Measurements from ENCODE around the gene BCL6. TPM values are rescaled to one million over a fixed set of nuclear protein-coding genes. Genes with fewer than 3 reads are reported as not detected.

Gene BCL6
- total RNA-seq, 1 donor from 2014 or later = 20.3 TPM

DNA sequence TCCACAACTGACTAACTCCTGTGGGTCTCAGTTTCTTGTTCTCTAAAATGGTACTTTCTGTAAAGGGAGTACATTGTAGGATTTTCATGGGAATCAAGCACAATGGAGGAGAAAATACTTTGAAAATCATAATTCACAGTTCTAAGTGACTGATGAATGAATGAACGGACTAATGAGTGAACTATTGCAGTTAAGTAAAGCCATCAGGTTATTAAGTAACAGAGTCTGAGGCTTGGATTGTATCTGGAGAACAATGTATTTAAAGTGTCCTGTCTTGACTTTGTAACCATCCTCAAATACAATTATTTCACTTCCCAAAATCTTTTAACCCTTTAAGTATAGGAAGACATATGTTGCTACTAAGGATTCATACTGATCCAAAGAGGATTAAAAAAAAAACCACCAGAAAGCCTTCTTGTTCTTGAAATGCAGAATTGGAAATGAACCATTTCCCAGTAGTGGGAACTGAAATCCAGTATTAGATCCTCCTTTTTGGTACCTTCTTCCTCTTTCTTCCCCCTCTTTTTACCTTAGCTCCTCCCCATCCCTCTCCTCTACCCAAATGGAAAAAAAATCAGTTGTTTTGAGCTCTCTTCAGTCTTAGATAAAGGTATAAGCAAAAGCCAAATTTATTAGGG is 13.2 kb upstream of the BCL6 start:
- no peaks in the 10 kb centered on the region for H3K79me2 ChIP-seq (ENCODE audit: low read depth)
- no peak overlapping the region for H3K4me3 ChIP-seq
- no peaks in the 10 kb centered on the region for H3K27me3 ChIP-seq
- no peak overlapping the region for H3K27ac ChIP-seq
- H3K4me2 ChIP-seq = no peak overlapping the region
- TF ChIP-seq EZH2phosphoT487 (IDR thresholded peaks at IDR 0.05) (no peak), EZH2 (IDR thresholded peaks at IDR 0.05) (no peak), CTCF (IDR thresholded peaks at IDR 0.05) (no peak)
- H3K27ac Mint-ChIP-seq = no peak overlapping the region
- no peaks in the 10 kb centered on the region for H3K4me1 Mint-ChIP-seq
- H3K4me3 Mint-ChIP-seq = no peak overlapping the region
- H3K36me3 ChIP-seq = no peaks in the 10 kb centered on the region
- H3K27me3 Mint-ChIP-seq (ENCODE audit: insufficient read depth, low read depth) = no peaks in the 10 kb centered on the region
- no peaks in the 10 kb centered on the region for H4K20me1 ChIP-seq (ENCODE audit: low read depth)
- no peak overlapping the region for H2AFZ ChIP-seq (replicated peaks)
- no peaks in the 10 kb centered on the region for H3K9me3 ChIP-seq (ENCODE audit: low read depth)
- H3K9me3 Mint-ChIP-seq = no peaks in the 10 kb centered on the region
- H3F3A ChIP-seq (ENCODE audit: low read depth) = no peaks in the 10 kb centered on the region
- H3K36me3 Mint-ChIP-seq = no peaks in the 10 kb centered on the region
- H3K4me1 ChIP-seq = no peaks in the 10 kb centered on the region
- no peak for DNase-seq (ENCODE audit: low spot score)
- no peak overlapping the region for H3K9ac ChIP-seq

DNA sequence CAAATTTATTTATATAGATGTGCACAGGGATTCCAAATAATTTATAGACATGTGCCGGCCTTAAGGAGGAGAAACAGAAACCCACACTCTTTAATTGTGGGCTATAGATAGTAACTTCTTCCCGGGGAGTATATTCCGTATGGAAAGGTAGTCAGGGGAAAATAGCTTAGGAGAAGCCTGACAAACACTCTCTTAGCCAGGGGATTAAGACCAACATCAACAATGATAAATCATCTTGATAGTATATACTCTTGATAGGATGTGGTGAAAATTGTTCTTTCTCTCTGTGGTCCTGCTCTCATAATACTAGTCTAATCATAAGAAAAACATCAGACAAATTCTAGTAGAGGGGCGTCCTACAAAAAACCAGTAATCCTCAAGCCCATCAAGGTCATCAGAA is 8.2 kb upstream of the BCL6 start:
- peaks cover 31% of the 10 kb centered on the region for H3K4me1 Mint-ChIP-seq
- Histone ChIP-seq H3K27me3 (no peaks in the 10 kb centered on the region), H3K9me3 (ENCODE audit: low read depth) (no peaks in the 10 kb centered on the region), H3K4me1 (peaks cover 26% of the 10 kb centered on the region), H3K4me2 (no peak overlapping the region), H3F3A (ENCODE audit: low read depth) (peaks cover 8% of the 10 kb centered on the region), H3K79me2 (ENCODE audit: low read depth) (no peaks in the 10 kb centered on the region), H3K4me3 (no peak overlapping the region), H2AFZ (replicated peaks) (no peak overlapping the region), H4K20me1 (ENCODE audit: low read depth) (no peaks in the 10 kb centered on the region), H3K27ac (no peak overlapping the region), H3K9ac (no peak overlapping the region), H3K36me3 (no peaks in the 10 kb centered on the region)
- H3K27ac Mint-ChIP-seq = no peak overlapping the region
- H3K4me3 Mint-ChIP-seq = no peak overlapping the region
- H3K36me3 Mint-ChIP-seq = no peaks in the 10 kb centered on the region
- H3K9me3 Mint-ChIP-seq = no peaks in the 10 kb centered on the region
- TF ChIP-seq CTCF (IDR thresholded peaks at IDR 0.05) = no peak
- no peak for TF ChIP-seq EZH2phosphoT487 (IDR thresholded peaks at IDR 0.05)
- no peak for TF ChIP-seq EZH2 (IDR thresholded peaks at IDR 0.05)
- no peak for DNase-seq (ENCODE audit: low spot score)
- no peaks in the 10 kb centered on the region for H3K27me3 Mint-ChIP-seq (ENCODE audit: insufficient read depth, low read depth)

DNA sequence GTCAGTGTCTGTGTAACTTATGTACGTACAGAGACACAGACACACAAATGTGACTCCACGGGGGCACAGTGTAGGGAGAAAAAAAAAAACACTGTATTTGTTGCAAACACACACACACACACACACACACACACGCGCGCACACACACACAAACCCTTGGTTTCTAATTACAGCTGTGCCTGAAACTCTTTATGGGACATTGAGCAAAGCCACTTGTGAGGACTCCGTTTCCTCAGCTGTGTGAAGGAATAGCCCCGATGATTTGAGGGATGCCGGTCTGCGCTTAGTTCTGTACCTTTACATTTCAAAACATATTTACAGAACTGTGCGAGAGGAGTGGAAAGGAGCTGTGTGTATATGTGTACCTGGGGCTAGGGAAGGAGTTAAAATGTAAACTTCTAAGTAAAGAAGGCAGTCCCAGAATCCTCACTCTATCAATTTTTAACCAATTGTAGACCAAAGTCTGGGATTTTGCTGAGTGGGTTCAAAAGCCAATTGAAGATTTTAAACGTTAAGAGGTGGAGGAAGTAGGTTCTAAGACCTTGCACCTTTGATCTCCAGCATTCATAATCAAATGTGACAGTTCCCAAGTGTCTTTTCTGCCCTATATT is 5.3 kb upstream of the BCL6 start:
- Histone ChIP-seq H3F3A (ENCODE audit: low read depth) (peaks cover 26% of the 10 kb centered on the region), H4K20me1 (ENCODE audit: low read depth) (no peaks in the 10 kb centered on the region), H3K27me3 (no peaks in the 10 kb centered on the region), H3K4me3 (peak overlapping the region; percentile 28), H3K36me3 (no peaks in the 10 kb centered on the region), H3K4me1 (peaks cover 47% of the 10 kb centered on the region), H2AFZ (replicated peaks) (peak overlapping the region; percentile 49), H3K9me3 (ENCODE audit: low read depth) (no peaks in the 10 kb centered on the region), H3K4me2 (peak overlapping the region; percentile 60), H3K27ac (no peak overlapping the region), H3K9ac (no peak overlapping the region), H3K79me2 (ENCODE audit: low read depth) (no peaks in the 10 kb centered on the region)
- peak overlapping the region; percentile 97 for H3K27ac Mint-ChIP-seq
- peaks cover 59% of the 10 kb centered on the region for H3K4me1 Mint-ChIP-seq
- peak; percentile 64 for DNase-seq (ENCODE audit: low spot score)
- H3K4me3 Mint-ChIP-seq = peak overlapping the region; percentile 85
- H3K9me3 Mint-ChIP-seq = no peaks in the 10 kb centered on the region
- TF ChIP-seq EZH2phosphoT487 (IDR thresholded peaks at IDR 0.05) = no peak
- no peak for TF ChIP-seq EZH2 (IDR thresholded peaks at IDR 0.05)
- no peak for TF ChIP-seq CTCF (IDR thresholded peaks at IDR 0.05)
- H3K36me3 Mint-ChIP-seq = no peaks in the 10 kb centered on the region
- peaks cover 2% of the 10 kb centered on the region for H3K27me3 Mint-ChIP-seq (ENCODE audit: insufficient read depth, low read depth)
